ENCODE results near the gene MCM7. TPM values are rescaled to one million over a fixed set of nuclear protein-coding genes. Genes with fewer than 3 reads are reported as not detected.
A peak's percentile ranks its signal among the peaks of the same experiment; 100 is the strongest.

MCM7 gene
- total RNA-seq, 2 donors from 2014 or later: 17.6 to 23.6 TPM

DNA sequence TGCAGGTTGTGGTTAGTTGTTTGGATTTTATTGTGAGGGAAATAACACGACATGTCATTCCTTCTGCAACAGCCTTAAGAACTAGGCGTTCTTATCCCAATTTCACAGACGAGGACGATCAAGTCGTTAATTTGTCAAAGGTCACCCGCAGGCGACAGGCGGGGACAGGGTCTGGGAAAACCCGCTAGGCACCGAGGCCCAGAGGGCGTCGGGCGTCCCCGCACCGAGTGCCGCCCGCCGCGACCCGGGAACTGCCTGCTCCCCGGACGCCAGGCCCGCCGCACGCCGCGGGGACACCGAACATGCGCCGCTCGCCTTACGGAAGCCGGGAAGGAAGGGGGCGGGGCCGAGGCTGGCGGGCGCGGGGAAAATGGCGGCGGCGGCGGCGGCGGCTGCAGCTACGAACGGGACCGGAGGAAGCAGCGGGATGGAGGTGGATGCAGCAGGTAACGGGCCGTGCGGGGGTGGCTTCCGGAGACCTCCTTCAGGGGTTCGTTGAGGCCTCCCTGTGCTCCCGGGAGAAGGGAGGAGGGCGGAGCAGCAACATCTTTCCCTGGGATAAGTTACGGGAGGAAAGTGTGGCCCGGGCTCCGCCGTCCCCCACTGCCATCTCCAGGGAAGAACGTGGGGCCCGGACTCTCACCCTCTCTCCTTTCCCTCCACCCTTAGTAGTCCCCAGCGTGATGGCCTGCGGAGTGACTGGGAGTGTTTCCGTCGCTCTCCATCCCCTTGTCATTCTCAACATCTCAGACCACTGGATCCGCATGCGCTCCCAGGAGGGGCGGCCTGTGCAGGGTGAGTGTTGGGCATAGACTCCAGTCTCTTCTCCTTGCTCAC is 12.4 kb downstream of the MCM7 start, which contains the start of gene COPS6:
Gene COPS6 (plus strand): TSS at position 349 of the 837 bp plus-strand sequence. CDS start 22 bp downstream, at position 371.
- H3K27me3 ChIP-seq (replicated peaks; ENCODE audit: insufficient read depth): no peaks in the 10 kb centered on the region
- H3K4me1 ChIP-seq (ENCODE audit: control insufficient read depth in 1 of 2, low read depth in 2 of 2): peaks cover 11 to 15% of the 10 kb centered on the region in 2 donors
- DNase-seq (ENCODE audit: low spot score) (peak; percentile 36), ATAC-seq (ENCODE audit: insufficient number of reproducible peaks, low FRiP score, low read depth) (no peak)
- TF ChIP-seq, protein P1, sequence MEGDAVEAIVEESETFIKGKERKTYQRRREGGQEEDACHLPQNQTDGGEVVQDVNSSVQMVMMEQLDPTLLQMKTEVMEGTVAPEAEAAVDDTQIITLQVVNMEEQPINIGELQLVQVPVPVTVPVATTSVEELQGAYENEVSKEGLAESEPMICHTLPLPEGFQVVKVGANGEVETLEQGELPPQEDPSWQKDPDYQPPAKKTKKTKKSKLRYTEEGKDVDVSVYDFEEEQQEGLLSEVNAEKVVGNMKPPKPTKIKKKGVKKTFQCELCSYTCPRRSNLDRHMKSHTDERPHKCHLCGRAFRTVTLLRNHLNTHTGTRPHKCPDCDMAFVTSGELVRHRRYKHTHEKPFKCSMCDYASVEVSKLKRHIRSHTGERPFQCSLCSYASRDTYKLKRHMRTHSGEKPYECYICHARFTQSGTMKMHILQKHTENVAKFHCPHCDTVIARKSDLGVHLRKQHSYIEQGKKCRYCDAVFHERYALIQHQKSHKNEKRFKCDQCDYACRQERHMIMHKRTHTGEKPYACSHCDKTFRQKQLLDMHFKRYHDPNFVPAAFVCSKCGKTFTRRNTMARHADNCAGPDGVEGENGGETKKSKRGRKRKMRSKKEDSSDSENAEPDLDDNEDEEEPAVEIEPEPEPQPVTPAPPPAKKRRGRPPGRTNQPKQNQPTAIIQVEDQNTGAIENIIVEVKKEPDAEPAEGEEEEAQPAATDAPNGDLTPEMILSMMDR (IDR thresholded peaks at IDR 0.05): no peak
- peak within 1 kb of the TSS; percentile 72 for H3K27ac ChIP-seq
- no peaks in the 10 kb centered on the region for H3K9me3 ChIP-seq
- peaks cover 28% of the 10 kb centered on the region for H3K36me3 ChIP-seq
- H3K4me3 ChIP-seq: peak within 1 kb of the TSS; percentile 80

DNA sequence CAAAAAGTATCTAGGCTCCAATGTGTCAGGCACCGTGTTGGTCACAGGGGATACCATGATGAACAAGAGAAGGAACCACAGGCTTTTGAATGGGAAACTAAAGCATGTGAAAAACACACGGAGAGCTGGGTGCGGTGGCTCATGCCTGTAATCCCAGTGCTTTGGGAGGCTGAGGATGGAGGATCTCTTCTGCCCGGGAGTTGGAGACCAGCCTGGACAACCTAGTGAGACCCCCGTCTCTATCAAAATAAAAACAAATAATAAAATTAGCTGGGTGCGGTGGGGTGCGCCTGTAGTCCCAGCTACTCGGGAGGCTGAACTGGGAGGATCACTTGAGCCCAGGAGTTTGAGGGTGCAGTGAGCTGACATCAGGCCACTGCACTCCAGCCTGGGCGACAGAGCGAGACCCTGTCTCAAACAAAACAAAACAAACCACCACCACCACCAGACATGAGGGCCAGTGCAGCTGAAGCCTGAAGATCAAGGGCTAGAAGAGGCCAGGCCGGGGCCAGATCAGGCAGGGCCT is 13.0 kb downstream of the MCM7 start:
- H3K36me3 ChIP-seq: peaks cover 21% of the 10 kb centered on the region
- H3K27me3 ChIP-seq (replicated peaks; ENCODE audit: insufficient read depth): no peaks in the 10 kb centered on the region
- TF ChIP-seq, protein P1 (IDR thresholded peaks at IDR 0.05): no peak
- H3K4me3 ChIP-seq: peak overlapping the region; percentile 80
- ATAC-seq (ENCODE audit: insufficient number of reproducible peaks, low FRiP score, low read depth) (no peak), DNase-seq (ENCODE audit: low spot score) (no peak)
- H3K9me3 ChIP-seq: no peaks in the 10 kb centered on the region
- H3K4me1 ChIP-seq (ENCODE audit: control insufficient read depth in 1 of 2, low read depth in 2 of 2): peaks cover 11 to 15% of the 10 kb centered on the region in 2 donors
- peak overlapping the region; percentile 72 for H3K27ac ChIP-seq

DNA sequence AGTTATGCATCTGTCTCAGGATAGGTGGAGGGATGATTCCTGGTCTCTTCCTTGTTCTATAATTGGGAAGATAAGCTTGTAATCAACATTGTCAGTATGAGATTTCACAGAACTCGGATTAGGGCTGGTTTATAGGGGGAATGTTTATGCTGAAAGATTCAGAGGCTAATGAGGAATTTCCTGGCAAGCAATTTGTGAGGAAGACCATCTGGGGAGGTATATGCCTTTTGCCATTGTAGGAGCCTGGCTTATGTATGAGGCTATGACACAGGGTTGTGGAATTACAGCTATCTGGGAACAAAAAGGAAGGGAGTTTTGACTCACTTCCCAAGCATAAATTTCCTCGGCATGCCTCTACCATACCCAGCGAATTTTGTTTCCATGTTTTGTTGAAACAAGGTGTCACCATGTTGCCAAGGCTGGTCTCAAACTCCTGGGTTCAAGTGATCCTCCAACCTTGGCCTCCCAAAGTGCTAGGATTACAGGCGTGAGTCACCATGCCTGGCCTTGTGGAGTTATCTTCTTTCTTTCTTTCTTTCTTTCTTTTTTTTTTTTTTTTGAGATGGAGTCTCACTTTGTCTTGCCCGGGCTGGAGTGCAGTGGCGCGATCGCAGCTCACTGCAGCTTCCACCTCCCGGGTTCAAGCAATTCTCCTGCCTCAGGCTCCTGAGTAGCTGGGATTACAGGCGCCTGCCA is 14.0 kb downstream of the MCM7 start:
- no peaks in the 10 kb centered on the region for H3K27me3 ChIP-seq (replicated peaks; ENCODE audit: insufficient read depth)
- DNase-seq (ENCODE audit: low spot score) (no peak), ATAC-seq (ENCODE audit: insufficient number of reproducible peaks, low FRiP score, low read depth) (no peak)
- TF ChIP-seq, protein P1 (IDR thresholded peaks at IDR 0.05): no peak
- peak overlapping the region in 1 of 2 donors; percentile 72 for H3K27ac ChIP-seq
- H3K9me3 ChIP-seq: no peaks in the 10 kb centered on the region
- peaks cover 16% of the 10 kb centered on the region for H3K36me3 ChIP-seq
- no peak overlapping the region for H3K4me3 ChIP-seq
- H3K4me1 ChIP-seq (ENCODE audit: control insufficient read depth in 1 of 2, low read depth in 2 of 2): peaks cover 12 to 22% of the 10 kb centered on the region in 2 donors

DNA sequence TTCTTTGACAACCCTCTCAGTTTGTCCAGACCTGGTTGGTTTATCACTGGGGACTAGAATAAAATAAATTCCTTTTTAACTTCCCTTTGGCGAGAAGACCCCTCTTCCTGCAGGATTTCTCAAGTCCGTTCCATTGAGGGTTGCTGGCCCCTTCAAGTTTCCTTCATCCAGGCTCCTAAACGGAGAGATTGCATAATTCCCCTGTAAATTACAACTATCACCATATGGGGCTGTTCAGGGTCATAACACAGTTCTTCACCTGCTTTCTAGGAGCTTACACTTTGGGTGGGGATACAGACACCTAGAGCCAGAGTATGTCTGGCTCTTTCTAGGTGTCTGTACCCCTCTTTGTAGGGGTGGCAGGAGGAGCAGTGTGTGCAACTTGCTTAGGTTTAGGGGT is 15.7 kb downstream of the MCM7 start:
- peaks cover 19 to 31% of the 10 kb centered on the region in 2 donors for H3K4me1 ChIP-seq (ENCODE audit: control insufficient read depth in 1 of 2, low read depth in 2 of 2)
- ATAC-seq (ENCODE audit: insufficient number of reproducible peaks, low FRiP score, low read depth): no peak
- no peaks in the 10 kb centered on the region for H3K27me3 ChIP-seq (replicated peaks; ENCODE audit: insufficient read depth)
- DNase-seq (ENCODE audit: low spot score): no peak
- no peak overlapping the region for H3K4me3 ChIP-seq
- TF ChIP-seq, protein P1 (IDR thresholded peaks at IDR 0.05): no peak
- no peak overlapping the region for H3K27ac ChIP-seq
- H3K9me3 ChIP-seq: no peaks in the 10 kb centered on the region
- H3K36me3 ChIP-seq: no peaks in the 10 kb centered on the region

GRCh38 chr7:100082978-100083377 is 18.2 kb downstream of the MCM7 start:
- ATAC-seq (ENCODE audit: insufficient number of reproducible peaks, low FRiP score, low read depth) (no peak), DNase-seq (ENCODE audit: low spot score) (no peak)
- H3K36me3 ChIP-seq: peaks cover 2% of the 10 kb centered on the region
- H3K27ac ChIP-seq: no peak overlapping the region
- H3K4me1 ChIP-seq (ENCODE audit: control insufficient read depth in 1 of 2, low read depth in 2 of 2): peaks cover 20 to 35% of the 10 kb centered on the region in 2 donors
- TF ChIP-seq, protein P1 (IDR thresholded peaks at IDR 0.05): no peak
- H3K9me3 ChIP-seq: no peaks in the 10 kb centered on the region
- no peak overlapping the region for H3K4me3 ChIP-seq
- H3K27me3 ChIP-seq (replicated peaks; ENCODE audit: insufficient read depth): no peaks in the 10 kb centered on the region

Data from thoracic aorta (tissue), 2 donors.